GM13977 (cell line): ENCODE measurements around the gene EN2.

Source experiments
- DNase-seq: peaks from one replicate; pipeline ENCODE4 v3.0.0; 2012; ENCODE audit warnings: low spot score
- in situ Hi-C: fragments of 300-500 bp; cut with MboI; formaldehyde crosslinking; loops from one replicate; pipeline ENCODE4 v1.12.0; 2022; ENCODE audit warnings: low sequenced_read_pairs, low pct_unique_long_range_greater_than_20kb, mixed read lengths, inconsistent platforms; ENCODE audit not compliant: unreplicated experiment
- TF ChIP-seq, protein P1 (sequence below): IDR thresholded peaks from 2 replicates; pipeline ENCODE4 v1.5.1; 2012; ENCODE audit warnings: mild to moderate bottlenecking, control low read depth; ENCODE audit not compliant: insufficient read depth; ENCODE audit errors: extremely low read depth, missing control alignments

Gene EN2

DNA sequence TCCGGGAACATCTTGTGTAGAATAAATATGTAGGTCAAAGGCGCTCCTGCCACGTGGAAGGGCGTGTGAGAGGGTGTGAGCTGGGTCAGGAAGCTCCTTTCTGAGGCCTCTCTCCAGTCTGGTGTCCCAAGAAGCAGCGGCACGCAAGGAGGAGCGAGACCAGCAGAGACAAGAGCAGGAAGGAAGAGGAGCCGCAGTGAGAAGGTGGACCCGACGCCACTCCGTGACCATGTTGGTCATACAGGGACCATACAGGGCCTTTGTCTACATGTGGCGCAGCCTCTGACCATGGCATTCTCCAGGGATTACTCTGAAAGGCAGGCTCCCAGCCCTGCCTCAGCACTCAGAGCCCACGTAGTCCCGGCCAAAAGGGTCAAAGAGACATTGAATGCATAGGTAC, 26.2 kb upstream of the EN2 start:
- no peak for DNase-seq
- TF ChIP-seq, protein P1, sequence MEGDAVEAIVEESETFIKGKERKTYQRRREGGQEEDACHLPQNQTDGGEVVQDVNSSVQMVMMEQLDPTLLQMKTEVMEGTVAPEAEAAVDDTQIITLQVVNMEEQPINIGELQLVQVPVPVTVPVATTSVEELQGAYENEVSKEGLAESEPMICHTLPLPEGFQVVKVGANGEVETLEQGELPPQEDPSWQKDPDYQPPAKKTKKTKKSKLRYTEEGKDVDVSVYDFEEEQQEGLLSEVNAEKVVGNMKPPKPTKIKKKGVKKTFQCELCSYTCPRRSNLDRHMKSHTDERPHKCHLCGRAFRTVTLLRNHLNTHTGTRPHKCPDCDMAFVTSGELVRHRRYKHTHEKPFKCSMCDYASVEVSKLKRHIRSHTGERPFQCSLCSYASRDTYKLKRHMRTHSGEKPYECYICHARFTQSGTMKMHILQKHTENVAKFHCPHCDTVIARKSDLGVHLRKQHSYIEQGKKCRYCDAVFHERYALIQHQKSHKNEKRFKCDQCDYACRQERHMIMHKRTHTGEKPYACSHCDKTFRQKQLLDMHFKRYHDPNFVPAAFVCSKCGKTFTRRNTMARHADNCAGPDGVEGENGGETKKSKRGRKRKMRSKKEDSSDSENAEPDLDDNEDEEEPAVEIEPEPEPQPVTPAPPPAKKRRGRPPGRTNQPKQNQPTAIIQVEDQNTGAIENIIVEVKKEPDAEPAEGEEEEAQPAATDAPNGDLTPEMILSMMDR, result no peak
- in situ Hi-C loops, result no loop called here

DNA sequence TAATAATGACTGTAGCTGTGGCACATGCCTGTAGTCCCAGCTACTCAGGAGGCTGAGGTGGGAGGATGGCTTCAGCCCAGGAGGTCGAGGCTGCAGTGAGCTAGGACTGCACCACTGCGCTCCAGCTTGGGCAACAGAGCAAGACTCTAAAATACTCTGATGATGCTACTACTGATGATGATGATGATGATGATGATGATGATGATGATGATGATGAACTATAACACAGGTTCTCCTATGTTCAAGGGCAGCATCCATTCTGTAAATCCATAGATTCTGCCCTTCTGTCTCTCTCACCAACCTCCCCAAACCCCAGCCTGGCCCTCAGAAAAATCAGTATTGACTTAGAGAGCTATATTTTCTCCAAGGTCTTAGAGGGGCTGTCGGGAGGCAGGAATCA, 22.8 kb upstream of the EN2 start:
- in situ Hi-C loops, result no loop called here
- DNase-seq, result no peak
- TF ChIP-seq, protein P1, result no peak

DNA sequence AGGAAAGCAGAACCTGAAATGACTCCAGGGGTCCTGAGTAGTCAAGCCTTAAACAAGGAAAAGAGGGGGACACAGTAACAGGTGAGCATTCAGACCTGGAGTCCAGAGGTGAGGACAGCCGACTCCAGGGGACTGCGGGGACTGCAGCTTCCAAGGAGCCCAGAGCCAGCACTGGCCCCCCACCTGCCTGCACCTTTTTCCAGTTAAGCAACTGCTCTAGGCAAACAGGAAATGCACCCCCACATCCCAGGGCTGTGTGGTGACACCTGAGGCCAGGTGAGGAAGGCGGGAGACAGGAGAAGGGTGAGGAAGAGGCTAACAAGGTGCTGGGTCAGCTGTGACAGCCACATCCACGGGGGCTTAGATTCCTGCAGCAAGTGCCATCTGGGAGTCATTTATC, 20.1 kb upstream of the EN2 start:
- in situ Hi-C loops, result no loop called here
- DNase-seq, result no peak
- TF ChIP-seq, protein P1, result no peak

DNA sequence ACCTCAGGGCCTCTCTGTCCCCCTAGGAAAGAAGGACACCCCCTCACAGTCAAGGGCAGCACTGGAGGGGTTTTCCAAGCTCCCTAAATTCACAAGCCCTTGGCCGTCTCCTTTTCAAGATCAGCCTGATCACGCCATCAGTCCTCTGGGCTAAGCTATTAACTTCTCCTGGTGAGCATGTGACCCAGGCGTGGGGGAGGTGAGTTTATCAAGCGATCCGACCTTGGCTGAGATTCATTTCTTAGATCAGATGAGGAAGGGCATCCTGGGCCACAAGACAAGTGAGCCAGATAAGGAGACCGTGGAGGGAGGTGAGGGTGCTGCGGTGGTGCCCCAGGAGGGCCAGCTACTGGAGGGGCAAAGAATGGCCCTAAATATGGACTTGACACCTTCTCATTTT, 19.2 kb upstream of the EN2 start:
- TF ChIP-seq, protein P1, result no peak
- in situ Hi-C loops, result no loop called here
- DNase-seq, result no peak

DNA sequence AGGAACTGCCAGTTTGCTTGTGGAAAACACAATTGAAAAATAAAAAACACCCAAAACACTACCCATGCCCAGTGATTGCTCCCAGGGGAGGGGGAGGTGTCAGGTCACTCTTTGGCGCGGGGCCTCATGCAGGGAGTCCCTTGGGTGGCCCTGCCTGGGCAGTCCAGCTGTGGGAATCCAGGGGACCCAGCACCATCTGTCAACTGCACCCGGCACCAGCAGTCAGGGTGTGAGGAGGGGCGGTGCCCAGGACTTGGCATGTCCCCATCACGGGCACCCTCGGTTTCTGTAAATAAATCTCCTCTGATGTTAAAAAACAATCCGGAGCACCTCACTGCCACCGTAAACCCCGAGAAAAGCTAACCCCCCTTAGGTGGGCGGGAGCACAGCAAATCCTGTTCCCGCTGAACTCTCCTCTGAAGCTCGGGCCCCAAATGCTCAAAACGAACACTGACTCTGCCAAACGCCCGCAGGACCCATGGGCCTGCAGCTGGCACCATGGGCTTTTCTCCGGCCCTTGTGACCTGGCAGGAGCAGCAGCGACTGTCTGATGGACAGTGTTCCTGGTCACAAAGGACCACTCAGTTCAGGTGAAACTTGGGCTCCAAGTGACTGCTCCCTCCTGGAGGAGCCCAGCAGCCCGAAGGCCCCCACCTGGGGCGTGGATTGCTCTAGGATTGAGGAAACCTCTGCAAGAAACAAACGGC, 18.5 kb upstream of the EN2 start:
- TF ChIP-seq, protein P1, result no peak
- in situ Hi-C loops, result no loop called here
- no peak for DNase-seq

DNA sequence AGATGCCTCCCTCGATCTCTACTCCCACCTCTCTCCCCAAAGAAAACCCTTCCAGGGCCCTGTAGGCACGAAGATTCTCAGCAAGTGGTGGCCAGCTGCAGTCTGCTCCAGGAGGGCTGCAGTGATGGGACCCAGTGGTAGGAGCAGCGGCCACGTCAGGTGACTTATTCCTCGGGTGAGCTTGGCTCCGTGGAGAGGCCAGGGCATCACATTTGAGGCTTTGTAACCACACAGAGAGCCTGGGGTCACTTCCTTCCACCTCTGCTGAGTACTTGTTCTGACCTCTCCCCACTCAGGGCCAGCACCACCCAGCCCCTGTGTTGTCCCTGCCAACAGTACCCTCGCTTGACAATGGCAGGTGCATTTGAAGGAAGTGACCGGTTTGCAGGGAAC, 17.9 kb upstream of the EN2 start:
- TF ChIP-seq, protein P1, result no peak
- DNase-seq, result no peak
- in situ Hi-C loops, result no loop called here
